Neuronal stem cell (in vitro differentiated cells): ENCODE data around the gene CEND1.
A peak's percentile ranks its signal among the peaks of the same experiment; 100 is the strongest.

Source experiments
- DNase-seq: peaks from one replicate; pipeline ENCODE4 v3.0.0-alpha.2; 2013; ENCODE audit warnings: low spot score
- H2AFZ ChIP-seq: one replicate; pipeline ENCODE4 v1.6.1; 2013; ENCODE audit warnings: mild to moderate bottlenecking, low read length, inconsistent platforms
- H2AK5ac ChIP-seq: 2 replicates; pipeline ENCODE4 v1.6.1; 2013; ENCODE audit warnings: low read depth, mild to moderate bottlenecking, inconsistent platforms, low read length, moderate library complexity, mixed read lengths
- H2BK120ac ChIP-seq: 2 replicates; pipeline ENCODE4 v1.6.1; 2013; ENCODE audit warnings: low read depth, mild to moderate bottlenecking, inconsistent platforms, low read length, moderate library complexity, mixed read lengths
- H2BK12ac ChIP-seq: one replicate; pipeline ENCODE4 v1.6.1; 2013; ENCODE audit warnings: low read length, inconsistent platforms
- H2BK15ac ChIP-seq: 2 replicates; pipeline ENCODE4 v1.6.1; 2013; ENCODE audit warnings: mild to moderate bottlenecking, low read length, inconsistent platforms, mixed read lengths
- H2BK5ac ChIP-seq: one replicate; pipeline ENCODE4 v1.6.1; 2013; ENCODE audit warnings: inconsistent platforms, mild to moderate bottlenecking, low read length, moderate library complexity
- H3K14ac ChIP-seq: one replicate; pipeline ENCODE4 v1.6.1; 2013; ENCODE audit warnings: low read length, inconsistent platforms
- H3K18ac ChIP-seq: 2 replicates; pipeline ENCODE4 v1.6.1; 2013; ENCODE audit warnings: low read length, inconsistent platforms
- H3K23ac ChIP-seq: 2 replicates; pipeline ENCODE4 v1.6.1; 2013; ENCODE audit warnings: low read depth, mild to moderate bottlenecking, mixed read lengths, low read length, inconsistent platforms; ENCODE audit not compliant: poor library complexity
- H3K27ac ChIP-seq: replicated peaks from 3 replicates; pipeline ENCODE4 v1.5.1; 2013; ENCODE audit warnings: low read length, inconsistent platforms
- H3K27me3 ChIP-seq, 3 experiments: 2 replicates each; pipeline ENCODE4 v1.6.1; 2013; ENCODE audit warnings: low read length in 3 of 3, mild to moderate bottlenecking in 2 of 3, inconsistent platforms in 1 of 3, low read depth in 1 of 3, mixed read lengths in 1 of 3, moderate library complexity in 1 of 3; ENCODE audit not compliant: control insufficient read depth in 3 of 3, insufficient read depth in 3 of 3
- H3K36me3 ChIP-seq, 2 donors: replicated peaks in 1 of 2; 2 replicates each; pipeline ENCODE4 v1.6.1; 2013; ENCODE audit warnings: low read length in 2 of 2; ENCODE audit not compliant: control insufficient read depth in 2 of 2, insufficient read depth in 2 of 2
- H3K4ac ChIP-seq: 2 replicates; pipeline ENCODE4 v1.6.1; 2013; ENCODE audit warnings: inconsistent platforms, mild to moderate bottlenecking, low read length, moderate library complexity
- H3K4me1 ChIP-seq, 2 donors: 1 replicate in 1 of 2; 2 replicates in 1 of 2; pipeline ENCODE4 v1.6.1; 2013; ENCODE audit warnings: low read length in 2 of 2, low read depth in 1 of 2; ENCODE audit not compliant: control insufficient read depth in 2 of 2, insufficient read depth in 1 of 2
- H3K4me2 ChIP-seq: one replicate; pipeline ENCODE4 v1.6.1; 2013; ENCODE audit warnings: mild to moderate bottlenecking, low read length, inconsistent platforms; ENCODE audit not compliant: insufficient read depth, poor library complexity, severe bottlenecking
- H3K4me3 ChIP-seq, 2 donors: 2 replicates each; pipeline ENCODE4 v1.5.1; 2013; ENCODE audit warnings: low read length in 2 of 2, mild to moderate bottlenecking in 2 of 2, inconsistent platforms in 1 of 2, moderate library complexity in 1 of 2
- H3K79me1 ChIP-seq: one replicate; pipeline ENCODE4 v1.6.1; 2013; ENCODE audit warnings: low read depth, mild to moderate bottlenecking, inconsistent platforms, low read length, moderate library complexity
- H3K9ac ChIP-seq: one replicate; pipeline ENCODE4 v1.6.1; 2013; ENCODE audit warnings: mild to moderate bottlenecking, low read depth, low read length, inconsistent platforms; ENCODE audit not compliant: poor library complexity
- H3K9me3 ChIP-seq, 2 donors: replicated peaks in 1 of 2; 2 replicates each; pipeline versions ENCODE3 to v1.6.1; 2013; ENCODE audit warnings: low read length in 2 of 2, mild to moderate bottlenecking in 2 of 2, inconsistent platforms in 1 of 2, low read depth in 1 of 2, mixed read lengths in 1 of 2, moderate library complexity in 1 of 2; ENCODE audit not compliant: control insufficient read depth in 2 of 2, insufficient read depth in 1 of 2
- H4K8ac ChIP-seq: one replicate; pipeline ENCODE4 v1.6.1; 2013; ENCODE audit warnings: low read depth, mild to moderate bottlenecking, inconsistent platforms, low read length, moderate library complexity
- H4K91ac ChIP-seq: one replicate; pipeline ENCODE4 v1.6.1; 2013; ENCODE audit warnings: low read length, low read depth, mild to moderate bottlenecking, inconsistent platforms; ENCODE audit not compliant: poor library complexity
- WGBS, 2 donors: extraction: QIAGEN DNeasy Blood & Tissue Kit; methylation state at CpG; one replicate each; pipeline ENCODE4 v1.1.7; 2013; ENCODE audit warnings: missing lambda C conversion rate in 2 of 2, mixed read lengths in 1 of 2; ENCODE audit not compliant: insufficient read length in 2 of 2, insufficient replicate concordance in 1 of 2; ENCODE audit errors: extremely low coverage in 2 of 2; 5-methylcytosine and 5-hydroxymethylcytosine counted together

Gene CEND1

DNA sequence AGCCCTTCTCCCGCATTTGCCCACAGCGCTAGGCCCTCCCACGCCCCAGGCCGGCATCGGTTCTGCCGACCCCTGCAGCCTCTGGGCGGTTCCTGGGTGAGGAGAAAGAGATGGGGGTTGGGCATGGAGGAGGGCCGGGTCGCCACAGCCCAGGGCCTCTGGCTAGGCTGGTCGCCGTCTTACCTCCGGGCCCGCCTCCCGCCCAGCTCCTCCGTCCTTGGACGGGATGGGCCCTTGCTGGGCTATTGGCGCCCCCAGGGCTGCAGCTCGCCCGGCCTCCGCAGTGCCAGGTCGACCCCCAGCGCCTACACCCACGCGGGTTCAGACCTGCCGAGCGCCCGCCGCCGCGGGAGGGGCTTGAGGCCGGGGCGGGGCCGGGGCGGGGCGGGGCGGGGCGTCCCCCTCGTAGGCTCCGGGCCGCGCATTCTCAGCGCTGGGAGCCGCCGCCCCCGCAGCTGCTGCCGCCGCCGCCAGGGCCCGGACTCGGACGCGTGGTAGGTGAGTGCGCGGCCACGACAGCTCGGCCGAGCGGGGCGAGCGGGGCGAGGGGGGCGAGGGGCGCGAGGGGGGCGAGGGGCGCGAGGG, 42.7 kb upstream of the CEND1 start, which contains the start of gene CD151:
CD151 (plus strand) TSS at position 424 of the 585 bp plus-strand sequence. CDS start 3,118 bp downstream, outside the sequence.
- Histone ChIP-seq H3K4me1 (peaks cover 50 to 53% of the 10 kb centered on the region in 2 donors), H3K36me3 (peaks cover 14 to 23% of the 10 kb centered on the region in 2 donors), H3K18ac (peak within 1 kb of the TSS; percentile 99), H3K9ac (peak within 1 kb of the TSS; percentile 88), H3K4ac (peak within 1 kb of the TSS; percentile 95), H2BK5ac (peak within 1 kb of the TSS; percentile 91), H3K4me3 (peak within 1 kb of the TSS; percentile 62 to 89), H3K27ac (peak within 1 kb of the TSS; percentile 68), H4K8ac (peak within 1 kb of the TSS; percentile 100), H3K23ac (peak within 1 kb of the TSS; percentile 93), H3K4me2 (peak within 1 kb of the TSS; percentile 86), H3K27me3 (peaks cover 9 to 43% (median 18%) of the 10 kb centered on the region in 3 experiments), H2AFZ (peak within 1 kb of the TSS; percentile 89), H3K9me3 (peaks cover 0 to 3% of the 10 kb centered on the region in 2 donors), H2BK15ac (peak within 1 kb of the TSS; percentile 100), H2BK120ac (peak within 1 kb of the TSS; percentile 82), H2BK12ac (peak within 1 kb of the TSS; percentile 99), H4K91ac (no peak within 1 kb of the TSS), H2AK5ac (peak within 1 kb of the TSS; percentile 100), H3K14ac (peak within 1 kb of the TSS; percentile 89), H3K79me1 (peaks cover 20% of the 10 kb centered on the region)
- DNase-seq: no peak
- no CpG with 5 or more reads among the region's 67 CpGs for WGBS, 2 donors

DNA sequence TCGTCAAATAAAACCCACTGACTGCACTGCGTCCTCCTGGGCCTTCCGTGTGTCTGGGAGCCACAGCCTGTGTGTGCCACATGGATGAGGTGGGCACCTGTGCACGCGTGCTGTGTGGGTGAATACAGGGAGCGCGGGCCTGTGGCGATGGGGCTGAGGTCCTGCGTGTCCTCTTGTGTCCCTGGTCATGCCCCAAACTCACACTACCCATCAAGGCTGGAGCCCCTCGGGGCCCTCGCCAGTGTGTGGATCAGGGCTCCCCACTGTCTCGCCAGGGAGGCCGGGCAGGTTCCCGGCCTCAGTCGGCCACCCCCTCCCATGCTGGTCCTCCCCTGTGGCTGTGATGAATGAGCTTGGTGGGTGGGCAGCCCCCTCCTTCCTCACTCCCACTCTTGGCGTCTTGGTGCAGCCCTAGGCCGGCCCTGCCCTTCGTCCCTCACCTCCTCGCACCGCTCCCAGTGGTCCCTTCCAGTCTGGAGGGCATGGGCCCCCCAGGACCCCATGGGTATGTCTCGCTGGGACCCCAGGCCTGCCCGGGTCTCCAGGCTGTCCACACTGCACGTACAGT, 42.2 kb upstream of the CEND1 start:
- Histone ChIP-seq H3K4me1 (peaks cover 53 to 57% of the 10 kb centered on the region in 2 donors), H2AK5ac (peak overlapping the region; percentile 100)

DNA sequence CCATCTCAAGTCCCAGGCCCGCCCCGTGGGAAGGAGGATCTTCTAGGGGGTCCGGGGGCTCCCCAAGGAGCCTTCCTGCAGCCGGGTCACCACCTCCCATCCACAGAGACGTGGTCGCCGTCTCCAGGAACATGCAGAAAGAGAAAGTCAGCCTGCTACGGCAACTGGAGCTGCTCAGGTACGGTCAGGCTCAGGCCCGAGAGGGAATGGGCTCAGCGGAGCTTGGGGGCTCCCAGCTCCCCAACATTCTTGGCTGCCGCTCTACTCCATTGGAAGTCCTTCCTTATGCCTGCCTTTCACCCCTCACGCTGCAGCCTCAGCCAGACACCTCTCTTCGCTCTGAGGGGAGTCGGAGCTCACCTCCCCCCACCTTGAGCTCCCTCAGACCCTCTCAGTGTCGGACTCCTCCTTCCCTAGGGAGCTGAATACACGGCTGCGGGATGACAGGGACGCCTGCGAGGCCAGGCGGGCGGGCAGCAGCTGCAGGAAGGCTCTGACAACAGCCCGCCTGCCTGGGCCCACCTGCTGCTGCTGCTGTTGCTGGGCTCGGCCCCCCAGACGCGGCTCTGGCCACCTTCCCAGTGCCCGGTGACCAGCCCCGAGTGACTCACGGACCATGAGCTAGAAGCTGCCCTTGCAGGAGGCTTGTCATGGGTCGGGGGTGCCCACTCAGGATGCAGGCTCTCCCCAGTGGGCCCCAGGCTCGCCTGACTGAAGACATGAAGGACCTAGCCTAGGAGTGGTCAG, 41.4 kb upstream of the CEND1 start:
- H3K23ac ChIP-seq: peak overlapping the region; percentile 91
- H3K4me3 ChIP-seq: peak overlapping the region; percentile 57 to 62
- H3K27me3 ChIP-seq: peaks cover 9 to 48% (median 18%) of the 10 kb centered on the region in 3 experiments
- no peak overlapping the region for H3K4ac ChIP-seq
- H4K91ac ChIP-seq: no peak overlapping the region
- H3K18ac ChIP-seq: peak overlapping the region; percentile 99
- H2AFZ ChIP-seq: peak overlapping the region; percentile 80
- peak overlapping the region; percentile 100 for H2BK15ac ChIP-seq
- peak overlapping the region; percentile 100 for H2AK5ac ChIP-seq
- no peak for DNase-seq
- peak overlapping the region; percentile 86 for H3K4me2 ChIP-seq
- peak overlapping the region; percentile 59 for H2BK5ac ChIP-seq
- peaks cover 0 to 3% of the 10 kb centered on the region in 2 donors for H3K9me3 ChIP-seq
- no peak overlapping the region for H4K8ac ChIP-seq
- H3K27ac ChIP-seq: no peak overlapping the region
- H2BK12ac ChIP-seq: peak overlapping the region; percentile 99
- H3K9ac ChIP-seq: peak overlapping the region; percentile 88
- peaks cover 2 to 10% of the 10 kb centered on the region in 2 donors for H3K36me3 ChIP-seq
- H3K79me1 ChIP-seq: peaks cover 12% of the 10 kb centered on the region
- WGBS, 2 donors: no CpG with 5 or more reads among the region's 31 CpGs
- H3K14ac ChIP-seq: no peak overlapping the region
- H2BK120ac ChIP-seq: peak overlapping the region; percentile 82
- H3K4me1 ChIP-seq: peaks cover 53 to 58% of the 10 kb centered on the region in 2 donors

More for the DNA sequence above, 42.2 kb upstream of the CEND1 start:
- H3K79me1 ChIP-seq: peaks cover 15% of the 10 kb centered on the region
- peak overlapping the region; percentile 91 for H2BK5ac ChIP-seq
- H3K4ac ChIP-seq: peak overlapping the region; percentile 95
- H3K36me3 ChIP-seq: peaks cover 9 to 17% of the 10 kb centered on the region in 2 donors
- H3K9me3 ChIP-seq: peaks cover 0 to 3% of the 10 kb centered on the region in 2 donors
- peak overlapping the region; percentile 99 for H2BK12ac ChIP-seq
- H3K4me3 ChIP-seq: peak overlapping the region; percentile 62 to 78
- H3K9ac ChIP-seq: peak overlapping the region; percentile 88
- H3K14ac ChIP-seq: peak overlapping the region; percentile 89
- H3K18ac ChIP-seq: peak overlapping the region; percentile 99
- H3K23ac ChIP-seq: peak overlapping the region; percentile 93
- peak overlapping the region; percentile 89 for H2AFZ ChIP-seq
- DNase-seq: no peak
- H2BK15ac ChIP-seq: peak overlapping the region; percentile 100
- H3K27me3 ChIP-seq: peaks cover 9 to 46% (median 18%) of the 10 kb centered on the region in 3 experiments
- no peak overlapping the region for H4K91ac ChIP-seq
- H4K8ac ChIP-seq: peak overlapping the region; percentile 100
- no CpG with 5 or more reads among the region's 23 CpGs for WGBS, 2 donors
- H3K4me2 ChIP-seq: peak overlapping the region; percentile 86
- H3K27ac ChIP-seq: peak overlapping the region; percentile 68
- H2BK120ac ChIP-seq: peak overlapping the region; percentile 82
